Measurements from ENCODE around the gene THAP7. TPM values are rescaled to one million over a fixed set of nuclear protein-coding genes. Genes with fewer than 3 reads are reported as not detected.

THAP7 gene
- polyA plus RNA-seq, 1 donor (not counting 4 experiments of a cell fraction or from before 2014, with no cell fraction given) = 10.4 TPM

DNA sequence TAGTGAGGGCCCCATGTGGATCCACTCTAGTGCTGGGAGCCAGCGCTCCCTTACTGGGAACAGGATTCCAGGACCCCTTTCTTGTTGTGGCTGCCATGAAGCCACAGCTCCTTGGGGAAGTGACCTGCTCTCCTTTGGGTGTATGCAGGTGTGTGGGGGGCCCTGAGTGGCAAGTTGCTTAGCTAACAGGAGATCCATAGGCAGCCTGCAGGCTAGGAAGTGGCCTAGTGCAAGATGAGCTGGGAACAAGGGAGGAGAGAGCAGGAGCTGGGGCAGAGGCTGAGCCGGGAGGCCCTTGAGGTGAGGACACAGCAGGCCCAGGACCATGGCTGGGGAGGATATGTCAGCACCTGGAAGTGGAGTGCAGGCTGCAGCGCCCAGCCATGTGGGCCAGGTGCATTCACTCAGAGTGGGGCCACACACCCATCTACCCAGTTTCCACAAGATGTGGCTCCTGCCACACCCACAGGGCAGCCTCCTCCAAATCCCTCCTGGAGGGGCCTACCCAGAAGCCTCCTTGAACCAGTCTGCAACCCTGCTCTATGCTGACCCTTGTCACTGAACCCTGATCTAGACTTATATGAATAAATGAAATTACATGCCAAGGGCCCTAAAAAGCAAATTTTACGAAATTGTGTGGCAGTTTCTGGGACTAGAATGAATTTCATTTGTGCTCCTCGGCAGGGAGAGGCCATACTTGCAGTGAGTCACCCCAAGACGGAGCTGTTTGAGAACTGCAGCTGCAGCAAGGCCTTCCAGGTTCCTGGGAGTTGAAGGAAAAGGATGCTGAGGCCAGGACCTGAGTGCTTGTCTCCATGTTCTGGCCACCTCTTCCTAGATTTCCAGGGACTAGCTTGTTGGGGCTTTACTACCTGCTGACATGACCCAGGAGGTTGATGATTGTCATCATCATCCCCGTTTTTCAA lies 3.2 kb downstream of the THAP7 start:
- FAIRE-seq = no peak
- Histone ChIP-seq H3K27me3 (ENCODE audit: control insufficient read depth, extremely low read depth, insufficient read depth, low read length) (no peaks in the 10 kb centered on the region), H3K4me1 (ENCODE audit: control insufficient read depth, extremely low read depth, insufficient read depth, low read length) (peaks cover 20% of the 10 kb centered on the region), H3K9me3 (ENCODE audit: control insufficient read depth, low read depth, low read length) (no peaks in the 10 kb centered on the region), H3K9me1 (ENCODE audit: control insufficient read depth, extremely low read depth, insufficient read depth, low read length) (no peaks in the 10 kb centered on the region), H3K36me3 (ENCODE audit: control insufficient read depth in 2 of 2, extremely low read depth in 1 of 2, insufficient read depth in 2 of 2, low read length in 2 of 2) (peaks cover 17 to 31% of the 10 kb centered on the region in 2 experiments), H3K79me2 (ENCODE audit: control insufficient read depth, insufficient read depth, low read length) (peaks cover 26% of the 10 kb centered on the region), H2AFZ (ENCODE audit: control insufficient read depth, low read length) (no peak overlapping the region), H3K4me3 (ENCODE audit: control insufficient read depth in 2 of 3, extremely low read depth in 1 of 3, insufficient read depth in 2 of 3, low read depth in 1 of 3, low read length in 3 of 3) (no peak overlapping the region), H3K9ac (ENCODE audit: control insufficient read depth, extremely low read depth, insufficient read depth, low read length) (no peak overlapping the region), H4K20me1 (ENCODE audit: control insufficient read depth, extremely low read depth, insufficient read depth, low read length) (no peaks in the 10 kb centered on the region), H3K4me2 (ENCODE audit: control insufficient read depth, extremely low read depth, insufficient read depth, low read depth, low read length) (no peak overlapping the region), H3K27ac (ENCODE audit: control insufficient read depth, insufficient read depth, low read length) (no peak overlapping the region)
- DNase-seq (ENCODE audit: low read depth, low spot score) = no peak
- TF ChIP-seq, protein P1, sequence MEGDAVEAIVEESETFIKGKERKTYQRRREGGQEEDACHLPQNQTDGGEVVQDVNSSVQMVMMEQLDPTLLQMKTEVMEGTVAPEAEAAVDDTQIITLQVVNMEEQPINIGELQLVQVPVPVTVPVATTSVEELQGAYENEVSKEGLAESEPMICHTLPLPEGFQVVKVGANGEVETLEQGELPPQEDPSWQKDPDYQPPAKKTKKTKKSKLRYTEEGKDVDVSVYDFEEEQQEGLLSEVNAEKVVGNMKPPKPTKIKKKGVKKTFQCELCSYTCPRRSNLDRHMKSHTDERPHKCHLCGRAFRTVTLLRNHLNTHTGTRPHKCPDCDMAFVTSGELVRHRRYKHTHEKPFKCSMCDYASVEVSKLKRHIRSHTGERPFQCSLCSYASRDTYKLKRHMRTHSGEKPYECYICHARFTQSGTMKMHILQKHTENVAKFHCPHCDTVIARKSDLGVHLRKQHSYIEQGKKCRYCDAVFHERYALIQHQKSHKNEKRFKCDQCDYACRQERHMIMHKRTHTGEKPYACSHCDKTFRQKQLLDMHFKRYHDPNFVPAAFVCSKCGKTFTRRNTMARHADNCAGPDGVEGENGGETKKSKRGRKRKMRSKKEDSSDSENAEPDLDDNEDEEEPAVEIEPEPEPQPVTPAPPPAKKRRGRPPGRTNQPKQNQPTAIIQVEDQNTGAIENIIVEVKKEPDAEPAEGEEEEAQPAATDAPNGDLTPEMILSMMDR (optimal IDR thresholded peaks at IDR 0.05 in 1 of 3, IDR thresholded peaks at IDR 0.05 in 1 of 3, conservative IDR thresholded peaks at IDR 0.05 in 1 of 3; ENCODE audit: extremely low read depth in 1 of 3, insufficient read depth in 2 of 3, low read length in 3 of 3) = no peak
- no peak for TF ChIP-seq EZH2 (IDR thresholded peaks at IDR 0.05; ENCODE audit: low read length)
- dilution Hi-C loops (cut with MboI; ENCODE audit: extremely low pct_ligation_motif_present, low sequenced_read_pairs) = no loop called here

DNA sequence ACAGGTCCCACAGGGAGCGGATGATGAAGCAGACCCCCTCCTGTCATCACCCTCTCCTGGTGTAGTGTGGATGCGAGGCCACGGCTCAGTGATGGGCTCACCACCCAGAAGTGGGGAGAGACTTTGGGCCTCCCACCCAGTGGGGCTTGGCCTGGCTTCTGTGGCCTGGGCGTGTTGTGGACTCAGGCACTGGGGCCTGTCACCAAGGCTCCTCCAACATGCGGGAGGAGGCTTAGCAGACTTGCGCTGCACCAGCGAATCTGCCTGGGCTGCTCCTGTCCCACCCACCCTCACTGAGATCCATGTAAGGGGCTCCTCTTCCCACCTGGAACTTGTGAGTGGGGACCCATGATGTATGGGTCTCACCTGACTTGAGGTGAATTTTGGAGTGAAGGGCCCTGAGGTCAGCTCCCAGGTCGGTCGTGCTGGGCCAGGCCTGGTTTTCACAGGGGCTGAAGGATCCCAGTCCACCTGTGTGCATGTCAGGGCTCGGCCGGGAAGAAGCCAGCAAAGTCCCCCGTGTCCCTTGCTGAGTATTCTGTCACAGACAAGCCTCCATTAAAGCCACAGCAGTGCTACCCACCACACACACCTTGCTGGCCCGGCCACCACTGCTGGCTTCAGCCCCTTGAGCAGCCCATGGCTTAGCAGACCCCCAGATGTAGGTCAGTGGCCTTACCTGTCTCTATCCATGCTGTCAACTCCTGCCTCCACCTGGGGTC lies 4.2 kb downstream of the THAP7 start:
- Histone ChIP-seq H3K36me3 (ENCODE audit: control insufficient read depth in 2 of 2, extremely low read depth in 1 of 2, insufficient read depth in 2 of 2, low read length in 2 of 2) (peaks cover 17 to 37% of the 10 kb centered on the region in 2 experiments), H3K27ac (ENCODE audit: control insufficient read depth, insufficient read depth, low read length) (no peak overlapping the region), H3K4me1 (ENCODE audit: control insufficient read depth, extremely low read depth, insufficient read depth, low read length) (peaks cover 12% of the 10 kb centered on the region), H3K9me3 (ENCODE audit: control insufficient read depth, low read depth, low read length) (no peaks in the 10 kb centered on the region), H3K4me2 (ENCODE audit: control insufficient read depth, extremely low read depth, insufficient read depth, low read depth, low read length) (no peak overlapping the region), H3K9ac (ENCODE audit: control insufficient read depth, extremely low read depth, insufficient read depth, low read length) (no peak overlapping the region), H3K9me1 (ENCODE audit: control insufficient read depth, extremely low read depth, insufficient read depth, low read length) (no peaks in the 10 kb centered on the region), H3K79me2 (ENCODE audit: control insufficient read depth, insufficient read depth, low read length) (peaks cover 18% of the 10 kb centered on the region), H3K4me3 (ENCODE audit: control insufficient read depth in 2 of 3, extremely low read depth in 1 of 3, insufficient read depth in 2 of 3, low read depth in 1 of 3, low read length in 3 of 3) (no peak overlapping the region), H2AFZ (ENCODE audit: control insufficient read depth, low read length) (no peak overlapping the region), H4K20me1 (ENCODE audit: control insufficient read depth, extremely low read depth, insufficient read depth, low read length) (no peaks in the 10 kb centered on the region), H3K27me3 (ENCODE audit: control insufficient read depth, extremely low read depth, insufficient read depth, low read length) (no peaks in the 10 kb centered on the region)
- TF ChIP-seq EZH2 (IDR thresholded peaks at IDR 0.05; ENCODE audit: low read length) = no peak
- TF ChIP-seq, protein P1 (optimal IDR thresholded peaks at IDR 0.05 in 1 of 3, IDR thresholded peaks at IDR 0.05 in 1 of 3, conservative IDR thresholded peaks at IDR 0.05 in 1 of 3; ENCODE audit: extremely low read depth in 1 of 3, insufficient read depth in 2 of 3, low read length in 3 of 3) = no peak
- dilution Hi-C loops (cut with MboI; ENCODE audit: extremely low pct_ligation_motif_present, low sequenced_read_pairs) = no loop called here
- DNase-seq (ENCODE audit: low read depth, low spot score) (no peak), FAIRE-seq (no peak)
